HCT116 (cell line): Measurements from ENCODE around the gene COMMD9.

ENCODE experiments used
- CBX3 ChIP-seq: IDR thresholded peaks from 2 replicates; pipeline ENCODE4 v1.6.1; 2012; ENCODE audit warnings: low read depth
- CEBPB ChIP-seq: IDR thresholded peaks from 2 replicates; pipeline ENCODE4 v1.6.1; 2012; ENCODE audit warnings: low read depth
- CTCF ChIP-seq, 3 experiments: fragments of 200-600 bp in 1 of 3; sonication (generic) in 1 of 3; IDR thresholded peaks in 2 of 3; conservative IDR thresholded peaks in 1 of 3; 2 replicates each; pipeline ENCODE4 v1.5.1; 2012 to 2017; ENCODE audit warnings: low read depth in 2 of 3, low read length in 2 of 3, antibody characterized with exemption in 1 of 3, borderline replicate concordance in 1 of 3, control low read depth in 1 of 3, mild to moderate bottlenecking in 1 of 3, mixed read lengths in 1 of 3, mixed run types in 1 of 3, moderate library complexity in 1 of 3; ENCODE audit not compliant: insufficient read depth in 1 of 3
- EGR1 ChIP-seq: IDR thresholded peaks from 2 replicates; pipeline ENCODE4 v1.6.1; 2012; ENCODE audit warnings: low read depth
- EZH2 ChIP-seq: fragments of 200-600 bp; sonication (generic); IDR thresholded peaks from 2 replicates; pipeline ENCODE4 v1.6.1; 2017; ENCODE audit warnings: antibody characterized with exemption, mixed run types
- POLR2A ChIP-seq: IDR thresholded peaks from 2 replicates; pipeline ENCODE4 v1.7.0; 2011; ENCODE audit warnings: borderline replicate concordance; ENCODE audit not compliant: insufficient read depth, insufficient read length; ENCODE audit errors: extremely low read depth
- RAD21 ChIP-seq: IDR thresholded peaks from 2 replicates; pipeline ENCODE4 v1.6.1; 2012; ENCODE audit warnings: low read depth, mild to moderate bottlenecking
- SIN3A ChIP-seq: IDR thresholded peaks from 2 replicates; pipeline ENCODE4 v1.6.1; 2012; ENCODE audit warnings: low read depth
- SP1 ChIP-seq: IDR thresholded peaks from 2 replicates; pipeline ENCODE4 v1.6.1; 2012; ENCODE audit warnings: low read depth
- YY1 ChIP-seq: IDR thresholded peaks from 2 replicates; pipeline ENCODE4 v1.6.1; 2011; ENCODE audit warnings: low read length, low read depth, moderate library complexity, mild to moderate bottlenecking; ENCODE audit not compliant: insufficient replicate concordance; ENCODE audit errors: extremely low read depth
- ZFX ChIP-seq: fragments of 450-650 bp; IDR thresholded peaks from 2 replicates; pipeline ENCODE4 v1.6.1; 2017
- TF ChIP-seq, protein P1 (sequence below): IDR thresholded peaks from 2 replicates; pipeline ENCODE4 v1.6.1; 2012; ENCODE audit warnings: low read depth

GRCh38 chr11:36289226-36289852 lies at the start of gene COMMD9:
- TF ChIP-seq CTCF (IDR thresholded peaks at IDR 0.05 in 2 of 3, conservative IDR thresholded peaks at IDR 0.05 in 1 of 3; ENCODE audit: borderline replicate concordance in 1 of 3, insufficient read depth in 1 of 3, low read depth in 2 of 3, low read length in 2 of 3), result no peak
- TF ChIP-seq, protein P1, sequence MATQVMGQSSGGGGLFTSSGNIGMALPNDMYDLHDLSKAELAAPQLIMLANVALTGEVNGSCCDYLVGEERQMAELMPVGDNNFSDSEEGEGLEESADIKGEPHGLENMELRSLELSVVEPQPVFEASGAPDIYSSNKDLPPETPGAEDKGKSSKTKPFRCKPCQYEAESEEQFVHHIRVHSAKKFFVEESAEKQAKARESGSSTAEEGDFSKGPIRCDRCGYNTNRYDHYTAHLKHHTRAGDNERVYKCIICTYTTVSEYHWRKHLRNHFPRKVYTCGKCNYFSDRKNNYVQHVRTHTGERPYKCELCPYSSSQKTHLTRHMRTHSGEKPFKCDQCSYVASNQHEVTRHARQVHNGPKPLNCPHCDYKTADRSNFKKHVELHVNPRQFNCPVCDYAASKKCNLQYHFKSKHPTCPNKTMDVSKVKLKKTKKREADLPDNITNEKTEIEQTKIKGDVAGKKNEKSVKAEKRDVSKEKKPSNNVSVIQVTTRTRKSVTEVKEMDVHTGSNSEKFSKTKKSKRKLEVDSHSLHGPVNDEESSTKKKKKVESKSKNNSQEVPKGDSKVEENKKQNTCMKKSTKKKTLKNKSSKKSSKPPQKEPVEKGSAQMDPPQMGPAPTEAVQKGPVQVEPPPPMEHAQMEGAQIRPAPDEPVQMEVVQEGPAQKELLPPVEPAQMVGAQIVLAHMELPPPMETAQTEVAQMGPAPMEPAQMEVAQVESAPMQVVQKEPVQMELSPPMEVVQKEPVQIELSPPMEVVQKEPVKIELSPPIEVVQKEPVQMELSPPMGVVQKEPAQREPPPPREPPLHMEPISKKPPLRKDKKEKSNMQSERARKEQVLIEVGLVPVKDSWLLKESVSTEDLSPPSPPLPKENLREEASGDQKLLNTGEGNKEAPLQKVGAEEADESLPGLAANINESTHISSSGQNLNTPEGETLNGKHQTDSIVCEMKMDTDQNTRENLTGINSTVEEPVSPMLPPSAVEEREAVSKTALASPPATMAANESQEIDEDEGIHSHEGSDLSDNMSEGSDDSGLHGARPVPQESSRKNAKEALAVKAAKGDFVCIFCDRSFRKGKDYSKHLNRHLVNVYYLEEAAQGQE, result no peak
- TF ChIP-seq POLR2A, result no peak
- peak; percentile 99 for TF ChIP-seq YY1
- TF ChIP-seq EZH2, result no peak
- peak; percentile 88 for TF ChIP-seq CBX3
- TF ChIP-seq EGR1, result no peak
- peak; percentile 34; the same call in 1 of the 2 replicates for TF ChIP-seq CEBPB
- no peak for TF ChIP-seq RAD21
- TF ChIP-seq SIN3A, result peak; percentile 99
- peak; percentile 59 for TF ChIP-seq SP1
- no peak for TF ChIP-seq ZFX
